ENCODE data around the gene ANGPT4.
A peak's percentile ranks its signal among the peaks of the same experiment; 100 is the strongest.
"Not testable (repeated sequence)": the region's sequence is repeated elsewhere in the genome, so short reads cannot be mapped to it uniquely, and the experiment has no call there.

Gene ANGPT4

GRCh38 chr20:905396-905961 lies 10.7 kb downstream of the ANGPT4 start:
- DNase-seq, result peak; percentile 16 to 41

- DNase-seq, result no peak
Observed at GRCh38 chr20:904039-904545, 12.0 kb downstream of the ANGPT4 start.

- DNase-seq, result not testable (repeated sequence)
Observed at GRCh38 chr20:897436-897835, 18.7 kb downstream of the ANGPT4 start.

GRCh38 chr20:896501-897025 lies 19.6 kb downstream of the ANGPT4 start:
- DNase-seq, result no peak

GRCh38 chr20:892371-892770 lies 23.8 kb downstream of the ANGPT4 start:
- DNase-seq, result not testable (repeated sequence)

GRCh38 chr20:891706-892080 lies 24.4 kb downstream of the ANGPT4 start:
- DNase-seq, result peak in 1 of 2 donors; percentile 15

GRCh38 chr20:891058-891705 lies 25.0 kb downstream of the ANGPT4 start:
- peak; percentile 61 to 75 for DNase-seq

- no peak for DNase-seq
Observed at GRCh38 chr20:890666-891057, 25.5 kb downstream of the ANGPT4 start.

- no peak for DNase-seq
Observed at GRCh38 chr20:889932-890463, 26.1 kb downstream of the ANGPT4 start.

- DNase-seq, result peak; percentile 45 to 79
Observed at GRCh38 chr20:889106-889505, 27.0 kb downstream of the ANGPT4 start.

GRCh38 chr20:888057-888456 lies 28.1 kb downstream of the ANGPT4 start:
- DNase-seq, result no peak

GRCh38 chr20:887137-887536 lies 29.0 kb downstream of the ANGPT4 start:
- no peak for DNase-seq

- DNase-seq, result peak; percentile 12 to 56
Observed at GRCh38 chr20:884983-885952, 30.9 kb downstream of the ANGPT4 start.

- no peak for DNase-seq
Observed at GRCh38 chr20:881783-882144, 34.4 kb downstream of the ANGPT4 start.

GRCh38 chr20:881051-881782 lies 34.9 kb downstream of the ANGPT4 start:
- DNase-seq, result peak; percentile 72 to 74

GRCh38 chr20:879626-880025 lies 36.5 kb downstream of the ANGPT4 start:
- DNase-seq, result no peak

- no peak for DNase-seq
Observed at GRCh38 chr20:878511-879307, 37.4 kb downstream of the ANGPT4 start.

GRCh38 chr20:877814-878213 lies 38.3 kb downstream of the ANGPT4 start:
- no peak for DNase-seq

GRCh38 chr20:875115-875514 lies 41.0 kb downstream of the ANGPT4 start:
- no peak for DNase-seq

GRCh38 chr20:873875-874607 lies 42.1 kb downstream of the ANGPT4 start:
- no peak for DNase-seq

Measured in inflammatory macrophage (primary cell).